ENCODE measurements around the gene PACRG. TPM values are rescaled to one million over a fixed set of nuclear protein-coding genes. Genes with fewer than 3 reads are reported as not detected.

PACRG gene
- total RNA-seq, 1 donor from 2014 or later: not detected

DNA sequence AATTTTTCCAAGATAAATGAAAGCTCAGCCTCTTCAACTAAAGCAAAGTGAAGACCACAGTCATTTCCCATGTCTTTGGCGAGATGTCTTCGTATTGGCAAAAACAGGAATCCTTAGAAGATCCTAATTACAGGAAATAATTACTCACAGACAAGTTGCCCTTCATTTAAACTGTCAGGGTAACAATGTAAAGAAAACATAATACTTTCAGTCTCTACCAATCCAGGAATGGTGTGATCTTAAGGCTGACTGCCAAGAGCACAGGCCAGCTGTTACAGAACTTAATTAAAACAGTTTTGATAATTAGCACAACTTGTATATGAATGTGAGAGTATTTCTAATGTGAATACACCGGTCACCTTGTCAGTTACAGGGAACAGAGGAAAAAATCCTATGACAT, 292.2 kb downstream of the PACRG start:
- DNase-seq (ENCODE audit: low spot score): no peak
- no peaks in the 10 kb centered on the region for H3K36me3 Mint-ChIP-seq (ENCODE audit: low read depth)
- H3K4me3 Mint-ChIP-seq (ENCODE audit: low read depth): no peak overlapping the region
- H3K27ac Mint-ChIP-seq: no peak overlapping the region
- H3K9me3 Mint-ChIP-seq: peaks cover 37% of the 10 kb centered on the region
- intact Hi-C loops (cut with micrococcal nuclease): no loop called here
- H3K4me1 Mint-ChIP-seq (ENCODE audit: low read depth): no peaks in the 10 kb centered on the region
- H3K27me3 Mint-ChIP-seq (ENCODE audit: low read depth): no peaks in the 10 kb centered on the region

DNA sequence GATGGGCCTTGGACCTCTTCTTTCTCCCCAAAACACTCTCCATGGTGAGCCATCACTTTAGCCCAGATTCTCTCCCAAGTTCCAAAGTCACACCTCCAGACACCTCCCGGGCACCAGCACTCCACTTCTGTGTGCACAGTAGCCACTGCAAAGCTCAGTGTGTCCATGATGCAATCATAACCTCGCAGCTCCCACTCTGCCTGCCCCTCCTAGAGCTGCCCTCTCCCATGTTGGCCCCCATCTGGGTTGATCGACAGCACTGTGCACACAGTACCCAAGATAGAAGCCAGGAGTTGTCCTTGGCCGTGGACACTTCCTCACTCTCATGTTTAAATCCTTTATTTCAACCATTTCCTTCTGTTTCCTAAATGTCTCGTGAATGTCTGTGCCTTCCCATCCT, 293.3 kb downstream of the PACRG start:
- intact Hi-C loops (cut with micrococcal nuclease): no loop called here
- no peaks in the 10 kb centered on the region for H3K27me3 Mint-ChIP-seq (ENCODE audit: low read depth)
- no peaks in the 10 kb centered on the region for H3K36me3 Mint-ChIP-seq (ENCODE audit: low read depth)
- no peak overlapping the region for H3K27ac Mint-ChIP-seq
- no peaks in the 10 kb centered on the region for H3K4me1 Mint-ChIP-seq (ENCODE audit: low read depth)
- no peak overlapping the region for H3K4me3 Mint-ChIP-seq (ENCODE audit: low read depth)
- DNase-seq (ENCODE audit: low spot score): no peak
- H3K9me3 Mint-ChIP-seq: peaks cover 40% of the 10 kb centered on the region

DNA sequence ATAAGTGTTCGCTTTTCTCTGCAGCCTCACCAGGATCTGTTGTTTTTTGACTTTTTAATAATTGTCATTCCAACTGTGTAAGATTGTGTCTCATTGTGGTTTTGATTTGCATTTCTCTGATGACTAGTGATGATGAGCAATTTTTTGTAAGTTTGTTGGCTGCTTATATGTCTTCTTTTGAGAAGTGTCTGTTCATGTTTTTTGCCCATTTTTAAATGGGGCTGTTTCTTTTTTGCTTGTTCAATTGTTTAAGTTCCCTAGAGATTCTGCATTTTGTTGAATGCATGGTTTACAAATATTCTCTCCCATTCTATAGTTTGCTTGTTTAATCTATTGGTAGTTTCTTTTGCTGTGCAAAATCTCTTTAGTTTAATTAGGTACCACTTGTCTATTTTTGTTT, 295.9 kb downstream of the PACRG start:
- Mint-ChIP-seq H3K36me3 (ENCODE audit: low read depth) (no peaks in the 10 kb centered on the region), H3K9me3 (peaks cover 38% of the 10 kb centered on the region), H3K4me1 (ENCODE audit: low read depth) (no peaks in the 10 kb centered on the region), H3K27ac (no peak overlapping the region), H3K27me3 (ENCODE audit: low read depth) (no peaks in the 10 kb centered on the region), H3K4me3 (ENCODE audit: low read depth) (no peak overlapping the region)
- intact Hi-C loops (cut with micrococcal nuclease): no loop called here
- no peak for DNase-seq (ENCODE audit: low spot score)

DNA sequence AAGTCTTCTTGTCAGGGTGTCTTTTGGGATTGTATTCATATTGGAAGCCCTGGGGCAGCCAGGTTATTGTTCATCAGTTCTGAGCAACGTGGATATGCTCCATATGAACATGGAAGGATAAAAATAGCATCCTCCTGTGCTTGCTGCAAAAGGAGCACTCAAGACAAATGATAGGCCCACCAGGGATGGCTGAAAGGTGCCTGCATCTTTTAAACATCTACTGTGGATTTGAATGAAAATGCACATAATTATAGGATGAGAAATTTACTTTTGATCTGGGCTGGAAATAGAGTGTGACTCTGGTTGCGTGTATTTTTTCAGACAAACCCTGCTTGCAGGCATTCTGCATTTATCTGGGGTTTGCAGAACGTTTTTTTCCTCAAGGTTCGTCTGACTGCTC, 299.1 kb downstream of the PACRG start:
- Mint-ChIP-seq H3K4me3 (ENCODE audit: low read depth) (no peak overlapping the region), H3K27me3 (ENCODE audit: low read depth) (no peaks in the 10 kb centered on the region), H3K4me1 (ENCODE audit: low read depth) (no peaks in the 10 kb centered on the region), H3K9me3 (peaks cover 26% of the 10 kb centered on the region), H3K36me3 (ENCODE audit: low read depth) (no peaks in the 10 kb centered on the region), H3K27ac (no peak overlapping the region)
- no peak for DNase-seq (ENCODE audit: low spot score)
- intact Hi-C loops (cut with micrococcal nuclease): no loop called here

DNA sequence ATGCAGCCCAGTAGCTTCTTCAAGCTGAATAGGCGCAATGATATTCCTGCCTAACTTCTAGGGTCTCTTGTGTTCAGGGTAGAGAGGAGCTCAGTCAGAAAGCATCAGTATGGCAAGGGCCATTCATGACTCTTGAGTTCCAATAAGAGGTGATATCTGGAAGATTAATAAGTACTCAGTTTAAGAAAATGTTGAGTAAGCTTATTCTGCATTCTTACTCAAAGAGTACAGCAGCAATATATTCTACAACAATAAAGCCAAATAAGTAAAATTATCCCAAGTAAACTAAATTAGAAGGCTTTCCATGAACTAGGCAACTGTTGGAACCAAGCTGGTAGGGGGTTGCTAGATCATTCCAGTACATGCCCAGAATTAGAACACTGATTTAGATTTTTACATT, 303.2 kb downstream of the PACRG start:
- Mint-ChIP-seq H3K27me3 (ENCODE audit: low read depth) (no peaks in the 10 kb centered on the region), H3K36me3 (ENCODE audit: low read depth) (no peaks in the 10 kb centered on the region), H3K4me1 (ENCODE audit: low read depth) (no peaks in the 10 kb centered on the region), H3K27ac (no peak overlapping the region), H3K9me3 (peaks cover 10% of the 10 kb centered on the region), H3K4me3 (ENCODE audit: low read depth) (no peak overlapping the region)
- intact Hi-C loops (cut with micrococcal nuclease): no loop called here
- DNase-seq (ENCODE audit: low spot score): no peak

DNA sequence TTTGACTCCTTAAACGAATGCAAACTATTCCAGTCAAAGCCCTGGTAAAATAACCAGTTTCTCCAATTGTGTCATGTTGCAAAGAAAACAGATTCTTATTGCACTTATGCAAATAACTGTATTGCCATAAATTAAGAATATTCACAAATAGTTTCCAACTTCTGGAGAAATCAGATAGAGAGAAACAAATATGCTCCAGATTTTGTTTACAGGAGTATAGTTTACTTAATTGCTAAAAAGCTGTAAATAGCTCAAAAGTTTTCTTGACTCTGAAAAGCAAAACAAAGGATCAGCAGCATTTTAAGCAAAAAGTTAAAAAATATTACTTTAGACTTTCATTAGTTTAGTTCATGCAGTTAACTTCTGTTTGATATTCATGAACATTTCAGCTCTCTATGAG, 304.2 kb downstream of the PACRG start:
- DNase-seq (ENCODE audit: low spot score): no peak
- no peaks in the 10 kb centered on the region for H3K36me3 Mint-ChIP-seq (ENCODE audit: low read depth)
- peaks cover 14% of the 10 kb centered on the region for H3K9me3 Mint-ChIP-seq
- no peak overlapping the region for H3K27ac Mint-ChIP-seq
- H3K27me3 Mint-ChIP-seq (ENCODE audit: low read depth): no peaks in the 10 kb centered on the region
- H3K4me3 Mint-ChIP-seq (ENCODE audit: low read depth): no peak overlapping the region
- H3K4me1 Mint-ChIP-seq (ENCODE audit: low read depth): no peaks in the 10 kb centered on the region
- intact Hi-C loops (cut with micrococcal nuclease): no loop called here

DNA sequence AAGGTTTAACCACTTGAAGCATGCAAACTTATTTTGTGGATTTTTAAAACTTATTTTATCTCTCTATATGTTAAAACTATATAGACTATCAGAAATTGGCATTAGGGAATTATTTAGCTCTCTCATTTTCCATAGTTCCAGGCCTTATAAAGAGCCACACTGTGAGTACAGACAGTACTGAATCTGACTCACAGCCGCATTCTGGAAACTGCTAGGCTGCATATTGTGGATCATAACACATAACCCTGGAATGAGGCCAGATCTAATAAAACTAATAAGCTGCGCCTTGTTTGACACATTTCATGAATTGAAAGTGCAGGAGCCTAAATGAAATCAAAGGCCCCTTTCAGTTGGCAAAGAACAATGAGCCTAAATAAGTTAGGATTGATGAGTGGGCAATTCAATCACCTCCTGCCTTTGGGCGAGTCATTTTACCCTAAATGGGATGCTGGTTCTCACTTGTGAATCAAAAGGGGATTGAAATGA, 308.4 kb downstream of the PACRG start:
- intact Hi-C loops (cut with micrococcal nuclease): no loop called here
- Mint-ChIP-seq H3K27ac (no peak overlapping the region), H3K4me1 (ENCODE audit: low read depth) (no peaks in the 10 kb centered on the region), H3K4me3 (ENCODE audit: low read depth) (no peak overlapping the region), H3K36me3 (ENCODE audit: low read depth) (no peaks in the 10 kb centered on the region), H3K9me3 (peaks cover 23% of the 10 kb centered on the region), H3K27me3 (ENCODE audit: low read depth) (no peaks in the 10 kb centered on the region)
- no peak for DNase-seq (ENCODE audit: low spot score)

DNA sequence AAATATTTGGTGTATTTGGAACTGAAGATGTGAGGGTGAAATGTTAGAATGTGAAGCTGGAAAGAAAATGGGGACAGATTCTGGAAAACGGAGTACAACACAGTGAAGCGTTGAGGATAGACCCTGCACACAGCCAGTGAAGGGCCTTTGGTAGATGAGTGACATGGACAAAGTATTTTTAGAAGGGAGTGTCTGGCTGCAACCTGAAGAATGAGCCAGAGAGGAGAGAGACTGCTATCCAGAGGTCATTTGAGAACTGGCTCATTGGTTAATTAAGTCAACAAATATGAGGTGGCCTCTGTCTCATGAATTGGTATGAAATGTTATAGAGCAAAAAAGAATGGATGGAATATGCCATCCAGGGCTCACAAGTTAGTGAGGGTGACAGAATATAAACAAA, 310.5 kb downstream of the PACRG start:
- Mint-ChIP-seq H3K27ac (no peak overlapping the region), H3K36me3 (ENCODE audit: low read depth) (no peaks in the 10 kb centered on the region), H3K4me3 (ENCODE audit: low read depth) (no peak overlapping the region), H3K9me3 (peaks cover 26% of the 10 kb centered on the region), H3K27me3 (ENCODE audit: low read depth) (no peaks in the 10 kb centered on the region), H3K4me1 (ENCODE audit: low read depth) (no peaks in the 10 kb centered on the region)
- intact Hi-C loops (cut with micrococcal nuclease): no loop called here
- no peak for DNase-seq (ENCODE audit: low spot score)

DNA sequence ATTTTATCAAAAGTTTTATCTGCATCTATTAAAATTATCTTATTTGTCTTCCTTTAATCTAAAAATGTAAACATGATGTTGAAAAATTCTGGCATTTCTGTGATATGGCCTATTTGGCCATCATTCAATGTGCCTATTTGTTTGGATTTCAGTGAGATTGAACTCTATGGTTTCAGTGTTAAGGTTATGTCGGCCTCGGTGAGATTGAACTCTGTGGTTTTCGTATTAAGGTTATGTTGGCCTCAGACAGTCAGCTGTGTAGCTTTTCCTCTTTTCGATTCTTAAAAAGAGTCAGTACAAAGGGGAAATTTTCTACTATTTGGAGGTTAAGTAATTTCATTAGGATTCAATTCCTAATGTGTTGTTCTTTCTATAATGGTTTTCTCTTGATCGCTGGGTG, 320.6 kb downstream of the PACRG start:
- Mint-ChIP-seq H3K4me3 (ENCODE audit: low read depth) (no peak overlapping the region), H3K4me1 (ENCODE audit: low read depth) (no peaks in the 10 kb centered on the region), H3K36me3 (ENCODE audit: low read depth) (no peaks in the 10 kb centered on the region), H3K9me3 (peaks cover 17% of the 10 kb centered on the region), H3K27me3 (ENCODE audit: low read depth) (no peaks in the 10 kb centered on the region), H3K27ac (no peak overlapping the region)
- intact Hi-C loops (cut with micrococcal nuclease): no loop called here
- DNase-seq (ENCODE audit: low spot score): no peak

DNA sequence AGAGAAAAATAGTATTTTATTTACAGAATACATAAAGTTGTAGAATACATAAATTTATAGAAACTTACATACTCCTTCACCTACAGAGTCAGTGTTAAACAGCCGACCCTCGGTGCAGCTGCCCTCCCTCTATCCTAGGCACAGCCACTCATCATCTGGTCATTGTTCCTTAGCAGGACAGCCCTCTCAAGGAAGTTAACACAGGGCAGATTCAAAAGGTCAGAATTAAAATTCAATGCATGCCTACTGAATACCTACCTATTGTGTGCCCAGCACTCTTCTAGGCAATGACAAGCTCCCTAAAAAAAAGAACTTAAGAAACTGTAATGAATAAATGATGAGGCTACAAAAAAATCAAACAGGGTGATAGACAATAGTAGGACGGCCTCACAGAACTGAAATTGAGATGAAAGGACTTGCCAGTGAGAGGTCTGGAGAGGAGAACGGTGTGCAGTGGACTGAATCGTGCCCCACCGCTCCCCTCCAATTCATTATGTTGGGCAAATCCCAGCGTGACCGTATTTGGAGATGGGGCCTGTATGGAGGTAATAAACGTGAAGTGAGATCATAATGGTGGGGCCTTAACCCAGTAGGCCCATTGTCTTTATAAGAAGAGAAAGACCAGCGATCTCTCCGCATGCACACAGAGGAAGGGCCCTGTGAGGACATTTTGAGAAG, 326.0 kb downstream of the PACRG start:
- no peak for DNase-seq (ENCODE audit: low spot score)
- intact Hi-C loops (cut with micrococcal nuclease): no loop called here
- Mint-ChIP-seq H3K36me3 (ENCODE audit: low read depth) (no peaks in the 10 kb centered on the region), H3K4me1 (ENCODE audit: low read depth) (no peaks in the 10 kb centered on the region), H3K27me3 (ENCODE audit: low read depth) (no peaks in the 10 kb centered on the region), H3K9me3 (peaks cover 15% of the 10 kb centered on the region), H3K4me3 (ENCODE audit: low read depth) (no peak overlapping the region), H3K27ac (no peak overlapping the region)

DNA sequence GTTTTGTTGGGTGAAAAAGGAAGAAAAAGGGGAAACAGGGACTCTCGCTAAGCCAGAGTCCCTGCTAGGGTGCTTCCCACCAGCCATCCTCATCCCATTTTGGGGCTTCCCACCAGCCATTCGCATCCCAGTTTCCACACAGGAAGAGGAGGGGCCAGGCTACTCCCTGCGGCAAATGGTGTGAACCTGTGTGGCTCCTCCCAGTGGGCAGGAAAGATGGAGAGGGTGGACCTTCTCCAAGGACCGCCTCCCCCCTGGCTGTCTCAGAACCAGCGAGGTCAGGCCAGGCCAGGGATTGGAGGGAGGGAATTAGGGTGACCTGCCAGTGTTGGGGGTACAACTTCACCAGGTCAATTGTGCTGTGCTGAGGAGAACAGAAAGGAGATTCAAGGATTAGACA, 326.9 kb downstream of the PACRG start:
- H3K4me3 Mint-ChIP-seq (ENCODE audit: low read depth): no peak overlapping the region
- H3K36me3 Mint-ChIP-seq (ENCODE audit: low read depth): no peaks in the 10 kb centered on the region
- no peaks in the 10 kb centered on the region for H3K4me1 Mint-ChIP-seq (ENCODE audit: low read depth)
- H3K27me3 Mint-ChIP-seq (ENCODE audit: low read depth): no peaks in the 10 kb centered on the region
- DNase-seq (ENCODE audit: low spot score): no peak
- H3K9me3 Mint-ChIP-seq: peaks cover 15% of the 10 kb centered on the region
- intact Hi-C loops (cut with micrococcal nuclease): no loop called here
- H3K27ac Mint-ChIP-seq: no peak overlapping the region

DNA sequence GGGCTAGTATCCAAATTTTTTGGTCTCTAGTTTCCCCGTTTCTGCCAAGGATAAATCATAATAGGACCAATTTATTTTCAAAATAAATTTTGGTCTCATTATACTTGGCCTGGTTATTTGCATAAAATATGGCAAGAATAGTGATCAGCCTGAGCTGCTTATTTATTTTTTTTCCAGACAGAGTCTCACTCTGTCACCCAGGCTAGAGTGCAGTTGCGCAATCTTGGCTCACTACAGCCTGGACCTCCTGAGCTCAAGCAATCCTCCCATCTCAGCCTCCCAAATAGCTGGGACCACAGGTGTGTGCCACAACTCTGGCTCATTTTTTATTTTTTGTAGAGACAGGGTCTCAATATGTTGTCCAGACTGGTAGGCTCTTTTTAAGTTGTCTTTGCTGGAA, 329.5 kb downstream of the PACRG start:
- no peaks in the 10 kb centered on the region for H3K27me3 Mint-ChIP-seq (ENCODE audit: low read depth)
- no peak overlapping the region for H3K4me3 Mint-ChIP-seq (ENCODE audit: low read depth)
- peaks cover 15% of the 10 kb centered on the region for H3K9me3 Mint-ChIP-seq
- H3K4me1 Mint-ChIP-seq (ENCODE audit: low read depth): no peaks in the 10 kb centered on the region
- no peak for DNase-seq (ENCODE audit: low spot score)
- intact Hi-C loops (cut with micrococcal nuclease): no loop called here
- no peaks in the 10 kb centered on the region for H3K36me3 Mint-ChIP-seq (ENCODE audit: low read depth)
- H3K27ac Mint-ChIP-seq: no peak overlapping the region

DNA sequence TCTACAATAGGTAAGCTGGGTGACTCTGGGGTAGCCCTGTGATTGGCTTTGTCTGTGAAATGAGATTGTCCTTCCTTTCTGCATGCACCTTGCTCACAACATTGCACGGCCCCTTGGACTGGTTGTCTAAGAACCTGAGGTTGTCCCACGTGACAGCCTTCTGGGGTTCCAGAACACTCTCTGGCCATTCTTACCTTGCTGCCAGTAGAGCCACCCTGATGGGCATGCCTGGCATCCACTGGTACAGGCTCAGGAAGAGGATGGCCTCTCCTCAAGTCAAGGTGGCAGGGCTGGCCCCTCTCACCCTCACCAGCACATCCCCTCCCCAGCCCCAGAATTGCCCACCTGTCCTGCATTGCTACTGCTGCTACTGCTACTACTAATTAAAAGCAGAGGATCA, 335.0 kb downstream of the PACRG start:
- Mint-ChIP-seq H3K4me1 (ENCODE audit: low read depth) (no peaks in the 10 kb centered on the region), H3K36me3 (ENCODE audit: low read depth) (no peaks in the 10 kb centered on the region), H3K27ac (no peak overlapping the region), H3K4me3 (ENCODE audit: low read depth) (no peak overlapping the region), H3K27me3 (ENCODE audit: low read depth) (no peaks in the 10 kb centered on the region), H3K9me3 (no peaks in the 10 kb centered on the region)
- no peak for DNase-seq (ENCODE audit: low spot score)
- intact Hi-C loops (cut with micrococcal nuclease): no loop called here

DNA sequence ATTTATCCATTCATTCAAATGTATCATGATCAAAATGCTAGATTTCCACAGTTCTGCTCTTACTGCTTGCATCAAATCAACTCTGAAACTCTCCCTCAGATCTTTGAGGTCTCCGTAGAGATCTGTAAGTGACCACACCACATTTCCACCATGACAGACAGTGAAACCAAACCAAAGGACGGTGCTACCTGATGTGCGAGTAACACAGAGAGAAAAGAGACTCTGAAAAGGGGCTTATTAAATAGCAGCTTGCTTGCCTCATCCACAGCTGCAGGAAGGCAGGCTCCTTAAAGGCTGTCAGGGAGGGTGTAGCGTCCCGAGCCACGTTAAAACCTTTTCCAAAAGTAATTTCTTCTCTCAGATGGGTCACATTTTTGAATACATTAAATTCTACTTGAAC, 335.8 kb downstream of the PACRG start:
- H3K27ac Mint-ChIP-seq: no peak overlapping the region
- DNase-seq (ENCODE audit: low spot score): no peak
- no peaks in the 10 kb centered on the region for H3K27me3 Mint-ChIP-seq (ENCODE audit: low read depth)
- no peak overlapping the region for H3K4me3 Mint-ChIP-seq (ENCODE audit: low read depth)
- no peaks in the 10 kb centered on the region for H3K9me3 Mint-ChIP-seq
- H3K4me1 Mint-ChIP-seq (ENCODE audit: low read depth): no peaks in the 10 kb centered on the region
- H3K36me3 Mint-ChIP-seq (ENCODE audit: low read depth): no peaks in the 10 kb centered on the region
- intact Hi-C loops (cut with micrococcal nuclease): no loop called here

Data from activated T-helper 2 cell treated with anti-CD3 and anti-CD28 coated beads, Interferon-gamma antibody, Interleukin-2, Interleukin-4, amounts not matched to agents 10 μg/mL and 5 μg/mL and 100 μg/mL, durations not matched to agents 14 hours and 24 hours and 36 hours (primary cell).